Central memory CD4-positive, alpha-beta T cell (primary cell): ENCODE measurements around the gene KDM2B.
A peak's percentile ranks its signal among the peaks of the same experiment; 100 is the strongest.

Source experiments
- DNase-seq: peaks from one replicate; pipeline ENCODE4 v3.0.0; 2022

The KDM2B gene

DNA sequence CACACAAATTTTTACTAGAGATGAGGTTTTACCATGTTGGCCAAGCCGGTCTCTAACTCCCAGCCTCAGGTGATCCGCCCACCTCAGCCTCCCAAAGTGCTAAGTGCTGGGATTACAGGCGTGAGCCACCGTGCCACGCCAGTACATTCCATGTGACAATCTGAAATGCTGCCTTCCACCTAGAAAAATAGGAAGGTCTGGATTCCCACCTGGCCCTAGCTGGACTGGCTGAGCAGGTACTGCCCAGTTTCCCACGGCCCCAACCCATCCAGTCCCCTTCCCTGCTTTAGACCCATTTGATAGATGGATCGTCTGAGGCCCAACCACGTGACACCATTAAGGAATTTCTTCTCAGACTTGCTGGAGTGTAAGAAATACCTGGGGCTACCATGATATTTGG, 55.4 kb downstream of the KDM2B start:
- DNase-seq, result no peak

DNA sequence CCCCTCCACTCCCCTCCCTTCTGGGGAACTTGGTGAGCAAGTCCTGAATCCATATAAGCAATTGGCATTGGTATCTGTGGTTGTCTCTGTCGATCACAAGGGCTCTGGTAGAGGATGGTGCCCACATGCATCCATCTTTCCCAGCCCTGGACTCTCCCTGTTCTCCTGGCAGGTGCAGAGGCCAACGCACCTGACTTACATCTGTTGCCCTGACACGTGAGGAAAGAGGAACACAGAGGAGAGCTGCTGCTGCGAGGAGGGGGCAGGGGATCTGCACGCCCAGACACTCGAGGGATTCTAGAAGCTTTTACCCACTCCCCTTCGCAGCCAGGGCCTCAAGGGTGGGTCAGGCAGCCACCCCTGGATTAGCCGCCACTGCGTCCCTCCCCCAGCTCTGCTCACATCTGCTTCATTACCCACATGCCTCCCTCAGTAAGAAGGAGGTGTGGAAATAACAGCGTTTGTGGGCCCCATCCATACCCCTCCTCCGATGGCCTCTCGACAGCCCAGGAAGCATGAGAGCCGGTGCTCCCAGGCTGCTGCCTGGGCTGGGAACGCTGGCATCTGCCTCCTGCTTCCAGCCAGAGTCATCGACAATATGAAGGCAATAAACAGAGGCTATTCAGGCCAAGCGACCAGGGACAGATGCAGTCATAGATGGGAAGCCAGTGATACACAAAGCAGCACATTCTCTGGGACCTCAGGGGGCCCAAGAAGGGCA, 56.5 kb downstream of the KDM2B start:
- DNase-seq, result no peak

DNA sequence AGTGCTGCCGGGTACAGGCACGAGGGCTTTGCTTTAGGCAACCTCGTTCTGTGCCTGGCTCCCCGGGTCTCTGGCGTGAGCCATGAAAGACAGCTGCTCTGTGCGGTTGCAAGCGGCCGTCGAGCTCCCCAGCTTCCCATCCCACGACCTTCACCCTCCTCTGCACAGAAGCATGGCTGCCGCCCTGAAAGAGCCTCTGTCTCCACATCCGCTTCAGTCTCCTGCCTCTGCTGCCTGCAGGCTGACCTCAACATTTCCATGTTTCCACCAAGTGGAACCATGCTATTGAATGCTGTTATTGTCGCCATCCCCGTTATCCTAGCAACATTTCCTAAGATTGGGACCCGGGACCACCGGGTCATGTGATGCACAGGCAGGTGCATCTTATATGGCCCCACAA, 57.1 kb downstream of the KDM2B start:
- no peak for DNase-seq

DNA sequence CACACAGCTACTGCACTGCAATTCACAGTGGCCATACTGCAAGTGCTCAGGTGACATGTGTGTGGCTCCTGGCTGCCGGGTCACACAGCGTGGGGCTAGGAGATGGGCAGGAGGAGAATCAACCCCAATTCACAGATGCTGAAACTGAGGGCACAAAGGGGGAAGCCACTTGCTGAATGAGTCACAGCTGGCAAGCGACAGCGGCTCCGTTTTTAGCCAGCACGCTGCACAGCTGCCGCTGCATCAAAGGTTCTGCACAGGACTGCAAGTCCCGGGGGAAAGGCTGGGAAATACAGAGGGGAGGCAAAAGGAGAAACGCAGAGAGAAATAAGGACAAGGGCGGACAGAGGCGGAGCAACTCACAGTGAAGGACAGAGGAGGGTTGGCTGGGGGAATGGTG, 57.9 kb downstream of the KDM2B start:
- DNase-seq, result no peak

DNA sequence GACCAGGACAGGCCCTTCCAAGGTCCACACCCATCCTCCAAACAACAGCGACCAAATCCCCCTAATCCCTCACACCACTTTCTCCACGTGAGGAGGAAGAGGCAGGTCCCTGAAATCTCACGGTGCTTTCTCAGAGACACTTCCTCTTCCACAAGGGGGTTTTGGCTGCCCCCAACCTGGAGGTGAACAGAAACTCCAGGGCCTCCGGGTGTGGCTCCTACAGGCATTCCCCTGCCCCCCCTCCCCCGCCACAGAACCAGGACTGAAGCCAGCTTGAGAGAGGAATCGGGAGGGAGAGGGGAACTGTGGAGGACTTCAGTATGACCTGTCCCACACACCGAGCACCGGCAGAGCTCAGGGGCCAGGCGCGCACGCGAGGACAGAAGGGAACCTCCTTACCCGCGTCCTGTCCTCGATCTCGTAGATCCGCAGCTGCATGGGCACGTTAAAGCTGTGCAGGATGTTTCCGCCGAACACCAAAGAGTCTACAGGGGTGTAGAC, 60.2 kb downstream of the KDM2B start:
- DNase-seq, result no peak

DNA sequence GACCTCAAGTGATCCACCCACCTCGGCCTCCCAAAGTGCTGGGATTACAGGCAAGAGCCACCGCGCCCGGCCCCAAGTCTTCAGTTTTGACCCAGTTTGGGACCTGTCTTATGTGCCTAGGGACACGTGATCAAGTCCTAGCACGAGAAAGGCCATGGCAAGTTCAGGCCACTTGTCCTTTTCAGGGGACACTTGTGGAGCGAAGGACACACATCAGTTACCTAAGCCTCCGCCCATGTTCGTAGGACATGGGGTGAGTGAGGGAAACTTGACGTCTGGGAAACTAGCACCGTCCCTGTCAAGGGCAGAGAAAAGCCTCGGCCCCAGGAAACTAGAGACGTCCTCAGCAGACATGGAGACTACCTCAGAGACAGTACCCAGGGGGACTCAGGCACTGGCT, 60.7 kb downstream of the KDM2B start:
- DNase-seq, result no peak

DNA sequence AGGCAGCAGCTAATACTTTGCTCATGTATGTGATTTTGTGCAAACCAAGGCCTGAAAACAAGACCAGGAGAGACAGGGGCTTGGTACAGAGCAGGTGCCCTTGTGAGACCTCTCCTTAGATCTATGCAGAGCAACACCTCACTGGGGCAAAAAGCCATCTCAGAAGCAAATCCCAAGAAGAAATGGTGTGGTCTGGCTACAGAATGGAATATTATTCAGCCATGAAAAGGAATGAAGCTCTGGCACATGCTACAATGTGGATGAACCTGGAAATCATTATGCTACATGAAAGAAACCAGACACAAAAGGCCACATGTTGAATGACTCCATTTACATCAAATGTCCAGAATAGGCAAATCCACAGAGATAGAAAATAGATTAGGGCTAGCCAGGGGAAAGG, 61.6 kb downstream of the KDM2B start:
- DNase-seq, result no peak

DNA sequence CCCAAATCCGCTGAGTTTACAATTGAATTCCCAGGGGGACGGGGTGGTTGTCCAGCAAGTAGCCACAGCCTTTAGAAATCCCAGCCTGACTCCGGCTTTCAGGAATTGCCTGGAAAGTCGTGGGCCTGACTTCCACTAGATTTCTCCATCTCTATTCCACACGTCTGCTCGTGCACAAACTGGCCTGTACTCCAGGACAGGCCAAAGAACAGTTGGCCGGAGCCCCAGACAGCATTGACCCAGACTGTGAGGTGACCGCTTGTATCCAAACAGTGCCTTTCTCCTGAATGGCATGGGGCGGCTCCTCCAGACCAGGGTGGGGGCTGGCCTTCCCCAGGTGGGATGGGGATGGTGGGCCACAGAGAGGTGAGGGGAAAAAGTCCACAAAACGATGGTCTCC, 62.2 kb downstream of the KDM2B start:
- no peak for DNase-seq

DNA sequence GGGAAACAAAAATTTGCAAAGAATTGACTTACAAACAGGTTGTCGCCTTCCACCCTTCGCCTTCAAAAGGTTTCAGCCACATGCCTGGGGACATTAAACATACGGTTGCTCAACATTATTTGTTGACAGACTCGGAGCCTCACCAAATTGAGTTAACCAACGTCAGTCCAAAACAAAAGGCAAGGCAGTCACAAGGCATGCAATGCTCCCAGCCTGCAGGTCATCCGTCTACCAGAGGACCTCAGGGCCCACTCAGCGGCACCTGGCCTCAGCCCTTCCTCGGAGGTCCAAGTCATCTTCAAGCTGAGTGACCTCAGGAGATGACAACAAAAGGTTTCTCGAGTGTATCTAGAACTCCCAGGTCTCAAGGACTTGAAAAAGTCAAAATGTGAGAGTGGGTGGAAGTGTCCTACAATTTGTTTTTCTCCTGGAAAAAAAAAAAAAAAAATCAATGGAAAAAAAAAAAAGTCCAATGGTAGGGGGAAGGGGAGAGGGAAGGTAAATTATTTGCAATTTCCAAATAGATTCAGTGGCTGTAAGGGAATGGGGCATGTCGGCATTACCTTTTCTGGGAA, 64.3 kb downstream of the KDM2B start:
- DNase-seq, result no peak

DNA sequence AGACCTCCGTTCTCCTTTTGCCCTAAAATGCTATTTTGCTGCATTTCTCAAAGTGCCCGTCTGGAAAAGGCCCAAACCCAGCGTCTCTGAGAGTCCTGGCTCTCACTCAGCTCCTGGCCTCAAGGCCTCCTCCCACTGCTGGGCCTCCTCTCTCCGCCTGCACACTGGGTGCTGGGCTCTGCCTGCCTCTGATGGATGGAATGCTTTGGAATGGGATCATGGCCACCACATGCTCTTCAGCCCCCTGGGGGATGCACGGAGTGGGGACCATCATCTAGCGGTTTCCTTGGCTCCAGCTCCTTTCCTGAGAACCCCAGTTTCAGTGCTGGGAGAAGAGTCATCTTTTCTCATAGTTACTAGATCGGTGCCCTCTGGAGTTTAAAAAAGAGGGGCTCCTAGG, 65.2 kb downstream of the KDM2B start:
- no peak for DNase-seq

DNA sequence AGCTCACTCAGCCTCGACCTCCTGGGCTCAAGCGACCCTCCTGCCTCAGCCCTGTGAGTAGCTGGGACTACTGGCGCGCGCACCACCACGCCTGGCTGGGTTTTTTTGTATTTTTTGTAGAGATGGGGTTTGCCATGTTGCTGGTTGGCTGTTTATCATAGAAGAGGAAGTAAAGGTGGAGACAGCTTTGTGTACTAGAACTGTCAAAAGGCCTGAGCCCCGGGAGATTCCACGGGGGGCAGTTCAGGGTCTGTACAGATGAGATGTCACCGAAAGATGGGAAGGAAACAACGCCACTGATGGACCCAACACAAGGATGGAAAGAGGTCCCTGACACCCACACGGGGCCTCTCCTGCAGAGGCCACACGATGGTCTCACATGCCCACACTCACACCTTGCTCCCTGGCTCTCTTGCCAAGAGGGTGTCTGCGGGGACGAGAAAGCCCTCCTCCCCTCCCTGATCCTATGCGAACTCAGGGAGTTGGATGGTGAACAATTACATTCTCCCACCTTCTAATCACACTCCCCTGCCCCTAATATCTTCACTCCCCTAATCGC, 66.6 kb downstream of the KDM2B start:
- no peak for DNase-seq

DNA sequence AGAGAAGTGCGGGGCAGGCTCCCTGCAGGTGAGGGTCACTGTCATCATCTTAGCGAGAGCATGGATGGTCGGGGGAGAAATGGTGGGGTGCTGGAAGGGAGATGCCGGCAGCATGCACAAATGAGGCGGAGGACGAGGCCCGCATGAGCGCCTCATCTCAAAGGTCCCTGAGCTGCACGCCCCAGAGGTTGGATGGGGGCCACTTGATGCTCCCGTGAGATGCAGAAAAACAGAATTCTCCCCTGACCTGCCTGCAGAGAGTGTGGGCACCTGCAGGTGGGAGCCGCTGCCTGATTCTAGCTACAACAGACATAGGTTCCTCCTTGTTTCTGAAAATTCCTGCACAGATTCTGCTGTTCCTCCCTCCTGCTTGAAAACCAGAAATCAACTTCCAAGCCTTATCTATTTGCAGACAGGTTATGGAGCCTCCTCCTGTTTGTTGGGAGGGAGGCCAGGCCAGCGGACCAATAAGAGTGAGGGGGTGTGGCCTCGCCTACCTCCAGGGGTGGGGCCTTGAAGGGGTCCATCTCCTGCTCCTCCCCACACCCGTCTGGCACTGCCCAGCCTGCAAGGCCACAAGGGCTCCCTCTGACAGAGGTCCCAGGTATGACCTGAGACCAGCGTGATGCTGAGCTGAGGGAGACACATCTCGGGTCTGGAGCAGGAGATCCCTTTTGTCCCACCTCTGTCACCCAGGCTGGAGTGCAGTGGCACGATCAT, 67.2 kb downstream of the KDM2B start:
- DNase-seq, result no peak

DNA sequence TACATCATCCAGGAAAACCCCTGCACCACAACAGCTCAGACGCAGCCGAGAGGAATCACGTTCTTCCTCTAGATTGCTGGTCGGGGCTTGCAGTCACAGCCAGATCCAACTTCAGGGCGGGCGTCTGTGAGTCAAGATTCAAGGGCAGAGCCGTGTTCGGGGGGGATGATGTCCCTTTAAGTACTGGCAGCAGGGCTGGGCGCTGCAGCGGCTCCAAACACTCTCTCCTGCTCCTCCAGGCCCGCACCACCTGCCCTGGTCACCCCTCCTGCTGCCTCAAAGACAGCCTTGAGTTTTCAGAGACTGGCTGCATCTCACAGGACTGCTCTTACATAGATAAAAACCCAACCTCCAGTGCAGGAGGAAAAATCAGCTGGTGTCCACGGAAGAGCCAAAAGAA, 68.3 kb downstream of the KDM2B start:
- DNase-seq, result no peak

DNA sequence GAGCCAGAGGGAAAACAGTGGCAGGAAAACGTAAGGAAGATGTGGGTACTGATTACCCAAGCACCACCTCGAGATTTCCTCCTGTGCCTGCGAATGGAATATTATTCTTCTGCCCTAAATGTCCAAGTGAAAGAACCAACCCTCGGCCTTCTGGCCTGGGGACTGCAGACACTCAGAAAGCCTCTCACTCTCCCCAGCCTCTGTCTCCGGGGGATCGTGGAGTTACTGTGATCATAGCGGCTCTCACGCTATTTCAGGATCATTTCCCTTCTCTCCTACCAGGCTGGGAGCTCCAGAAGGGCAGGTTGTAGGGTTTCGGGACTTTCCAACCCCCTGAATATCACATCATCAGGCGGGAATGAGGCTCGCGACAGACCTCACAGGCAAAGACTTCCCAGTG, 68.9 kb downstream of the KDM2B start:
- no peak for DNase-seq

DNA sequence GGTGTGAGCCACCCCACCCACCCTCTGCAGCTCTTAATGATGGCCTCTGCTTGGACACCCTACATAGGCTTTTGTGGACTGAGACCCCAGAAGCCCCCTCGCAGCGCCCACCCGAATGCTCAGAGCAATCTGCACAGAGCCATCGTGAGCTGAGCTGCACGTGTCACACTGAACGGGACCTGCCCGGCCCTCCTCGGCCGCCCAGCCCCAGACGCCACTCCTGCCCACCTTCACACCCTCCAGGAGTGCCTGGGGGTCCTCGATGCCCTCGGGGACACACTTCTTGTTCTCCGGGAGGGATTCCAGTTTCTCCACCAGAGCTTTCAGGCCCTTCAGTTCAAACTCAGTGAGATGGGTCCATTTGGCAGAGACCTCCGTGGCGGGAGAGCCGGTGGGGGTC, 71.5 kb downstream of the KDM2B start:
- DNase-seq, result no peak

DNA sequence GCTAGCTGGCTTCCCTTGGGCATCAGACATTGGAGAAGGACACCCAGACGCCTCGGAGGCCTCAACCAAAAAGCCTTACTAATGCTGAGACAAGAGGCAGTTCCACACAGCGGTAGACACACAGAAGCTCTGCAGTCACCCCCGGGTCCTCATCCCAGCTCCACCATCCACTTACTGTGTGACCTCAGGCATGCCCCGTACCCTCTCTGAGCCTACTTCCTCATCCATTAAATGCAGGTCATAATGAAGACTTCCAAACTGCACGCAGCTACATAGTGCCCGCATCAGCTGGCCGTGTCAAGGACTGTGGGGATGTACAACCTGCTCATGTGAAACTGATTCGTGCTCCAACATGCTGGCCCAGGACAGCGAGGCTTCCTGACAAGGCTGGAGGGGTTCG, 72.3 kb downstream of the KDM2B start:
- no peak for DNase-seq

DNA sequence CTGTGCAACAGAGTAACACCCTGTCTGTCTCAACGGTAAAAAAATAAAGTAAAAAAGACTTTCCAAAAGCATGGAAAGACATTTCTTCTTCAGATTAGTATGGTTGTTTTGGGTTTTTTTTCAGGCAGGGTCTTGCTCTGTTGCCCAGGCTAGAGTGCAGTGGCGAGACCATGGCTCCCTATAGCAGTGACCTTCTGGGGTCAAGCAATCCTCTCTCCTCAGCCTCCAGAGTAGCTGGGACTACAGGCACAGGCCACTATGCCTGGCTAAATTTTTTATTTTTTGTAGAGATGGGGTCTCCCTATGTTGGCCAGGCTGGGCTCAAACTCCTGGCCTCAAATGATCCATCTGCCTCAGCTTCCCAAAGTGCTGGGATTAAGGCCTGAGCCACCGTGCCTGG, 72.8 kb downstream of the KDM2B start:
- no peak for DNase-seq

DNA sequence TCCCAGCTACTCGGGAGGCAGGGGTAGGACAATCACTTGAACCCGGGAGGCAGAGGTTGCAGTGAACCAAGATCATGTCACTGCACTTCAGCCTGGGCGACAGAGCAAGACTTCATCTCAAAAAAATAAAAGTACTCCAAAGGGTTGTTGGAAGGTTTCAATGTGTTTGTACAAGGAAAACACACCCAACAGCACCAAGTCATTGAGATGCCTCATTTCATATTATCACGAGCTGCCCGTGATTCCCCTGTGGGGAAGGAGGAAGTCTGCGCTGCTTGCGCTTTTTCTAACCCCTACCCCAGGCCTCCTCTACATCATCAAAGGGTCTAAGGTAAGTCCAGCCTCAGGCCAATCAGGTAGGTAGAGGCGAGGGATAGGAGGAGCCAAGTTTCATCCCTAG, 73.6 kb downstream of the KDM2B start:
- no peak for DNase-seq

DNA sequence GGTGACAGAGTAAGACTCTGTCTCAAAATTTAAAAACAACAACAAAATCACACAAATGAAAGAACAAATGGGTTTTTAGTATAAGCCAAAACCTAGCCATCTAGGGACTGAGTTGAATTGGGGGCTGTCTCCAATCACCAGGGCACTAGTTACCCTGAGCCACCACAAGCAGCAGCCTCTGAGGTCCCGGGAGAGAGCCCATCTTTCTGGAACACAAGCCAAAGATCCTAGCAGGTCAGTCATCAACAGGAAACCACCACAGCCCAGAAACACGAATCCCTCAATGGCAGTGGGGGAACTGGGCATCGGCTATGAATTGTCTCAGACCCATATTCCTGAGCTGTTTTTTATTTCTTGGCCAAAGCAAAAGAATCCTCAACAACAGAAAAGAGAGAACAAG, 75.3 kb downstream of the KDM2B start:
- no peak for DNase-seq

DNA sequence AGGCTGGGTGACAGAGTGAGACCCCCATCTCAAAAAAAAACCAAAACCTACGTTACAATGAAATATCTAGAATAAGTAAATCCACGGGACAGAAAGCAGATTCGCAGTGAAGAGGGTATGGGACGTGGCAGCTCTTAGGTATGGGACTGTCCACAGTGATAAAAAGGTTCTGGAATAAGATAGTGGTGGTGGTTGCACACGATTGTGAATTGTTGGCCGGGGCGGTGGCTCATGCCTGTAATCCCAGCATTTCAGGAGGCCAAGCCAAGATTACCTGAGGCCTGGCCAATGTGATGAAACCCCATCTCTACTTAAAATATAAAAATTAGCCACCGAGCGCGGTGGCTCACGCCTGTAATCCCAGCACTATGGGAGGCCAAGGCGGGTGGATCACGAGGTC, 76.3 kb downstream of the KDM2B start:
- DNase-seq, result no peak

DNA sequence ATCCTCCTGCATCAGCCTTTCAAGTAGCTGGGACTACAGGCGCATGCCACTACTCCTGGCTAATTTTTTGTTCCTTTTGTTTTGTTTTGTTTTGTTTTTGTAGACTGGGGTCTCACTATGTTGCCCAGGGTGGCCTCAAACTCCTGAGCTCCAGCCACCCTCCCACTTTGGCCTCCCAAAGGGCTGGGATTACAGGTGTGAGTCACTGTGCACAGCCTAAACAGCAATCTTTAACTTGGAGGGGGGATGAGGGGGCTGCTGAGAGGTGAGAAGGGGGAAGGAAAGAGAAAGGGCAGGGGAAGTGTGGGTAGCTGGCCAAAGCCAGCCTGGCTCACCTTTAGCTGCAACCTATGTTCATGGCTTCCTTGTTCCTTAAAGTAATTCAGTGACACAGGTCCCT, 77.4 kb downstream of the KDM2B start:
- no peak for DNase-seq

DNA sequence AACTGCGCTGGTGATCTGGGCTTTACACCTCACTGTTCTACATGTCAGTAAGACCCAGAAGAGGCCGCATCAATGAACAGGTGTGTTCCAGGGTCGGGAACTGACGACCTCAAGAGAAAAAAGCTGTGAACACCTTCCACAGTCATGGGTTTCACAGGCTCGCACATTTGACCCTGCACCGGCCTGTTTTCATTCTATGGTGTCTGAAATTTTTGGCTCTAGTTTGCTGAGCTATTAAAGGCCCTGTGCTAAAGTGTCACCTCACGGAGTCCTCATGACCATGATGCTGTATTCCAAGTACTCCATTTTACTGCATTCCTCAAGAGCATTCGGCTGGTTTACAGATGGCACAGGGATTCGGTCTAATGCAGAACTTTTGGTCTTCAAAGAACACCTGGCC, 78.9 kb downstream of the KDM2B start:
- no peak for DNase-seq

DNA sequence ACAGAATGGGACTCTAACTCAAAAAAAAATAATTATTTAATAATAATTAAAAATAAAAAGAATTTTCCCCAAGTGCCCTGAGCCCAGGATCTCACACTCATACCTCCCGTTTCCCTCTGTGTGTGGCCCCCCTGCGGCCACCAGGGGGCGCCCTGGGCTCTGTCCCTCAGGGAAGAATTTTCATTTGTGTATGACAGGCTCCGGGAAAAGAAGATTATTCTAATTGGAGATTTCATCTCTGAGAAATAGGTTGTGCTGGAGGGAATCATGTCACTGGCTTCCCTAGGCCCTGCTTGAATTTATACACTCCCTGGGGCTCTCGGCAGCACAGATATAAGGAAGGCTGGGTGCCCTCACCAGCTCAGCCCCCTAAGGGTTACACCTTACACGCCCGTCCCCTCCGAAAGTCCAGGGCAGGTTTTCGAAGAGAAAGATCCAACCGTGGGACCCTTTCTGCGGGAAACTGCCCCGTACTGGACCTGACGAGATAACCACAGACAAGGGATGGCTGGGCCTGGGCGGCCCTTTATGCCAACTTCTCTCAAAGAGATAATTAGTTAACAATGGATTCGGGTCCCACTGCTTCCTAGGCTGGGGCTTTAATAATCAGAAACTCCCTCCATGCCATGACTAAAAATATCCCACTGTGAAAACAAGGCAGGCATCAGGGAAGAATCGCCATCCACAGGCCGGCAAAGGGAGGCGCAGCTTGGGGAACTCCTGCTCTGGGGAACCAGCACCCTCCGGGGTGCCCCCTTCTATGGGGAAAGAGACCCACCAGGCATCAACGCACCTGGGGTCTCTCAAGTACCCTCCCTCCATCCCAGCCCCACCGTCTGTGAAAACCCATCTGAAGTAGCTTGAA, 80.7 kb downstream of the KDM2B start:
- peak; percentile 61 for DNase-seq
